ENCODE measurements around the gene SF3B6. TPM values are rescaled to one million over a fixed set of nuclear protein-coding genes. Genes with fewer than 3 reads are reported as not detected.

The SF3B6 gene
- polyA plus RNA-seq, 3 donors = 67.6 to 172 (median 146) TPM

- Histone ChIP-seq H3K27ac (ENCODE audit: low read depth in 1 of 2, low read length in 2 of 2) (peak within 1 kb of the TSS in 1 of 2 donors; percentile 66), H3K4me2 (replicated peaks; ENCODE audit: extremely low read depth, low read length, poor library complexity, severe bottlenecking) (peak within 1 kb of the TSS; percentile 95), H3K79me2 (ENCODE audit: insufficient read depth, low read length) (peaks cover 7% of the 10 kb centered on the region), H3K9me3 (replicated peaks in 1 of 2; ENCODE audit: control insufficient read depth in 1 of 2, insufficient read depth in 1 of 2, low read length in 2 of 2) (no peaks in the 10 kb centered on the region), H3K4me3 (replicated peaks in 1 of 3; ENCODE audit: low read depth in 2 of 3, low read length in 3 of 3) (peak within 1 kb of the TSS; percentile 63 to 97 (median 63)), H3K9ac (ENCODE audit: insufficient read depth, low read length, poor library complexity, severe bottlenecking) (peak within 1 kb of the TSS; percentile 76), H3K4me1 (ENCODE audit: control insufficient read depth in 1 of 2, insufficient read depth in 2 of 2, low read length in 2 of 2) (peaks cover 24 to 32% of the 10 kb centered on the region in 2 donors), H3K36me3 (replicated peaks in 1 of 2; ENCODE audit: control insufficient read depth in 1 of 2, insufficient read depth in 2 of 2, low read length in 2 of 2) (no peaks in the 10 kb centered on the region), H2AFZ (ENCODE audit: insufficient read depth, low read depth, low read length, poor library complexity, severe bottlenecking) (peak within 1 kb of the TSS; percentile 98), H3K27me3 (ENCODE audit: control insufficient read depth in 2 of 2, insufficient read depth in 2 of 2, low read length in 2 of 2) (peaks cover 11 to 21% of the 10 kb centered on the region in 2 donors), H4K20me1 (ENCODE audit: insufficient read depth, low read length) (no peaks in the 10 kb centered on the region)
- no peak for TF ChIP-seq CTCF (IDR thresholded peaks at IDR 0.05)
- H3K4me1 Mint-ChIP-seq = peaks cover 24% of the 10 kb centered on the region
- intact Hi-C loops (cut with micrococcal nuclease) = loop anchor here (2.0 to 10.0 kb wide), 3 partner anchors 35 to 102 kb away; partner anchors contain the start of genes TP53I3 (in 2 of the 2) and UBXN2A (in 1 of the 2)
- peaks cover 0 to 5% (median 0%) of the 10 kb centered on the region in 7 donors for H3K9me3 Mint-ChIP-seq
- no peaks in the 10 kb centered on the region for H3K36me3 Mint-ChIP-seq
- H3K4me3 Mint-ChIP-seq = peak within 1 kb of the TSS in 1 of 2 donors; percentile 96
- H3K27me3 Mint-ChIP-seq (ENCODE audit: low read depth in 3 of 3) = peaks cover 11 to 22% (median 19%) of the 10 kb centered on the region in 3 donors
- H3K27ac Mint-ChIP-seq = peak within 1 kb of the TSS in 6 of 7 donors; percentile 23 to 90 (median 72)
- peak; percentile 91 to 98 (median 95) for DNase-seq
- under 1% methylated on average over 32 of the region's 38 CpGs for WGBS (ENCODE audit: insufficient coverage)
Measured at GRCh38 chr2:24046930-24047702, 29.0 kb downstream of the SF3B6 start, which contains the start of gene WDCP. WDCP (minus strand) TSS chr2:24047391; CDS start chr2:24039494, 7,897 bp downstream.

GRCh38 chr2:24046599-24046929 lies 29.6 kb downstream of the SF3B6 start:
- no CpG with 5 or more reads among the region's 2 CpGs for WGBS (ENCODE audit: insufficient coverage)
- peak overlapping the region; percentile 98 for H2AFZ ChIP-seq (ENCODE audit: insufficient read depth, low read depth, low read length, poor library complexity, severe bottlenecking)
- H3K27ac Mint-ChIP-seq = no peak overlapping the region

More at GRCh38 chr2:24046599-24046929, 29.6 kb downstream of the SF3B6 start:
- intact Hi-C loops (cut with micrococcal nuclease) = loop anchor here (2.0 to 10.0 kb wide), 3 partner anchors 36 to 102 kb away; partner anchors contain the start of genes TP53I3 (in 2 of the 2) and UBXN2A (in 1 of the 2)
- H3K4me1 Mint-ChIP-seq = peaks cover 24% of the 10 kb centered on the region
- peaks cover 0 to 5% (median 0%) of the 10 kb centered on the region in 7 donors for H3K9me3 Mint-ChIP-seq
- Histone ChIP-seq H3K4me1 (ENCODE audit: control insufficient read depth in 1 of 2, insufficient read depth in 2 of 2, low read length in 2 of 2) (peaks cover 24 to 32% of the 10 kb centered on the region in 2 donors), H3K36me3 (replicated peaks in 1 of 2; ENCODE audit: control insufficient read depth in 1 of 2, insufficient read depth in 2 of 2, low read length in 2 of 2) (no peaks in the 10 kb centered on the region), H4K20me1 (ENCODE audit: insufficient read depth, low read length) (no peaks in the 10 kb centered on the region), H3K9me3 (replicated peaks in 1 of 2; ENCODE audit: control insufficient read depth in 1 of 2, insufficient read depth in 1 of 2, low read length in 2 of 2) (no peaks in the 10 kb centered on the region), H3K27me3 (ENCODE audit: control insufficient read depth in 2 of 2, insufficient read depth in 2 of 2, low read length in 2 of 2) (peaks cover 11 to 21% of the 10 kb centered on the region in 2 donors), H3K4me3 (replicated peaks in 1 of 3; ENCODE audit: low read depth in 2 of 3, low read length in 3 of 3) (peak overlapping the region; percentile 63 to 97 (median 63)), H3K9ac (ENCODE audit: insufficient read depth, low read length, poor library complexity, severe bottlenecking) (peak overlapping the region; percentile 76), H3K27ac (ENCODE audit: low read depth in 1 of 2, low read length in 2 of 2) (no peak overlapping the region), H3K79me2 (ENCODE audit: insufficient read depth, low read length) (peaks cover 7% of the 10 kb centered on the region), H3K4me2 (replicated peaks; ENCODE audit: extremely low read depth, low read length, poor library complexity, severe bottlenecking) (peak overlapping the region; percentile 95)
- no peak for TF ChIP-seq CTCF (IDR thresholded peaks at IDR 0.05)
- peak overlapping the region in 1 of 2 donors; percentile 96 for H3K4me3 Mint-ChIP-seq
- peaks cover 11 to 22% (median 19%) of the 10 kb centered on the region in 3 donors for H3K27me3 Mint-ChIP-seq (ENCODE audit: low read depth in 3 of 3)
- DNase-seq = no peak
- no peaks in the 10 kb centered on the region for H3K36me3 Mint-ChIP-seq
